ENCODE measurements around the gene SIM1. TPM values are rescaled to one million over a fixed set of nuclear protein-coding genes. Genes with fewer than 3 reads are reported as not detected.

Gene SIM1
- total and polyA plus RNA-seq, 8 donors: 1.5 to 6.0 (median 4.1) TPM

GRCh38 chr6:100388868-100389519, 75.7 kb downstream of the SIM1 start:
- peaks cover 0 to 6% (median 0%) of the 10 kb centered on the region in 3 donors for H3K36me3 ChIP-seq
- intact Hi-C loops (cut with DNase I): no loop called here
- no peak overlapping the region for H3K27ac ChIP-seq
- no peaks in the 10 kb centered on the region for H3K27me3 ChIP-seq
- ATAC-seq (no peak), FAIRE-seq (no peak), DNase-seq (no peak)
- no peak overlapping the region for H3K4me3 ChIP-seq
- 54 to 55% methylated on average over 3 of the region's 3 CpGs for WGBS, 2 donors
- no peaks in the 10 kb centered on the region for H3K9me3 ChIP-seq
- H3K4me1 ChIP-seq: no peaks in the 10 kb centered on the region
- no peak for TF ChIP-seq CTCF (IDR thresholded peaks at IDR 0.05)

- no peak for TF ChIP-seq CTCF (IDR thresholded peaks at IDR 0.05)
- intact Hi-C loops (cut with DNase I): no loop called here
- peak in 1 of 4 donors; percentile 32 for ATAC-seq
- H3K4me3 ChIP-seq: no peak overlapping the region
- DNase-seq: no peak
- H3K4me1 ChIP-seq: no peaks in the 10 kb centered on the region
- no peaks in the 10 kb centered on the region for H3K27me3 ChIP-seq
- H3K27ac ChIP-seq: peak overlapping the region in 1 of 4 donors; percentile 20
- no peaks in the 10 kb centered on the region for H3K9me3 ChIP-seq
- WGBS, 2 donors: 71 to 74% methylated on average over 5 of the region's 5 CpGs
- no peaks in the 10 kb centered on the region for H3K36me3 ChIP-seq
- no peak for FAIRE-seq
Observed at GRCh38 chr6:100382767-100383195, 81.9 kb downstream of the SIM1 start.

GRCh38 chr6:100382031-100382430, 82.7 kb downstream of the SIM1 start:
- H3K4me3 ChIP-seq: no peak overlapping the region
- WGBS, 2 donors: 62 to 67% methylated on average over 3 of the region's 3 CpGs
- intact Hi-C loops (cut with DNase I): no loop called here
- DNase-seq (no peak), FAIRE-seq (no peak), ATAC-seq (no peak)
- H3K27me3 ChIP-seq: no peaks in the 10 kb centered on the region
- H3K4me1 ChIP-seq: no peaks in the 10 kb centered on the region
- H3K36me3 ChIP-seq: no peaks in the 10 kb centered on the region
- no peak overlapping the region for H3K27ac ChIP-seq
- no peak for TF ChIP-seq CTCF (IDR thresholded peaks at IDR 0.05)
- H3K9me3 ChIP-seq: no peaks in the 10 kb centered on the region

- H3K36me3 ChIP-seq: no peaks in the 10 kb centered on the region
- TF ChIP-seq CTCF (IDR thresholded peaks at IDR 0.05): no peak
- H3K27ac ChIP-seq: no peak overlapping the region
- 78 to 86% methylated on average over 6 of the region's 6 CpGs for WGBS, 2 donors
- no peak for ATAC-seq
- H3K27me3 ChIP-seq: no peaks in the 10 kb centered on the region
- no peak for DNase-seq
- no peaks in the 10 kb centered on the region for H3K4me1 ChIP-seq
- intact Hi-C loops (cut with DNase I): no loop called here
- no peak for FAIRE-seq
- H3K9me3 ChIP-seq: no peaks in the 10 kb centered on the region
- no peak overlapping the region for H3K4me3 ChIP-seq
Observed at GRCh38 chr6:100381111-100381510, 83.6 kb downstream of the SIM1 start.

- Histone ChIP-seq H3K36me3 (no peaks in the 10 kb centered on the region), H3K27ac (no peak overlapping the region), H3K4me3 (no peak overlapping the region), H3K9me3 (no peaks in the 10 kb centered on the region), H3K27me3 (no peaks in the 10 kb centered on the region), H3K4me1 (no peaks in the 10 kb centered on the region)
- TF ChIP-seq CTCF (IDR thresholded peaks at IDR 0.05): no peak
- intact Hi-C loops (cut with DNase I): no loop called here
- FAIRE-seq (no peak), DNase-seq (no peak), ATAC-seq (no peak)
- 63 to 69% methylated on average over 3 of the region's 3 CpGs for WGBS, 2 donors
Observed at GRCh38 chr6:100379386-100379785, 85.3 kb downstream of the SIM1 start.
